T-cell (primary cell): ENCODE measurements around the gene ALX3. TPM values are rescaled to one million over a fixed set of nuclear protein-coding genes. Genes with fewer than 3 reads are reported as not detected.

Experiments
- ATAC-seq, 4 experiments: fragments of 200-7000 bp in 3 of 4; fragments of 150-1000 bp in 1 of 4; cut with Tn5 transposase; replicated peaks in 1 of 4; 1 replicate in 3 of 4; 2 replicates in 1 of 4; pipeline ENCODE4 v1.10.0; 2021; ENCODE audit warnings: moderate library complexity in 3 of 4, mild to moderate bottlenecking in 2 of 4, moderate number of reproducible peaks in 1 of 4
- CTCF ChIA-PET, 2 donors: fragments of 300-600 bp; sonication (Branson Sonifier 250); formaldehyde crosslinking; loops; one replicate each; lab custom pipeline; 2022; ENCODE audit warnings: antibody characterized with exemption in 2 of 2; lab: Charles Lee
- POLR2A ChIA-PET, 2 donors: fragments of 300-600 bp; sonication (Branson Sonifier 250); formaldehyde crosslinking; loops; one replicate each; lab custom pipeline; 2022; ENCODE audit warnings: antibody characterized with exemption in 2 of 2; lab: Charles Lee
- DNase-seq, 35 experiments: peaks; one replicate each; pipeline versions ENCODE4 v3.0.0 to v3.0.0-alpha.2; 2013 to 2023
- H3K27ac ChIP-seq: one replicate; pipeline ENCODE4 v1.5.1; 2013; ENCODE audit warnings: low read length
- H3K27me3 ChIP-seq, 2 experiments: replicated peaks in 1 of 2; 1 replicate in 1 of 2; 2 replicates in 1 of 2; pipeline versions ENCODE4 v1.6.1 to v1.7.0; 2013; ENCODE audit warnings: low read length in 1 of 2, mixed read lengths in 1 of 2; ENCODE audit not compliant: control insufficient read depth in 2 of 2, insufficient read depth in 2 of 2; ENCODE audit errors: extremely low read depth in 1 of 2
- H3K36me3 ChIP-seq, 2 donors: 1 replicate in 1 of 2; 2 replicates in 1 of 2; pipeline versions ENCODE4 v1.6.1 to v1.7.0; 2013; ENCODE audit warnings: low read length in 1 of 2; ENCODE audit not compliant: control insufficient read depth in 2 of 2, insufficient read depth in 1 of 2; ENCODE audit errors: extremely low read depth in 1 of 2
- H3K4me1 ChIP-seq, 2 experiments: 1 replicate in 1 of 2; 2 replicates in 1 of 2; pipeline versions ENCODE4 v1.6.1 to v1.7.0; 2013; ENCODE audit warnings: low read length in 2 of 2, mixed read lengths in 1 of 2; ENCODE audit not compliant: insufficient read depth in 2 of 2, control insufficient read depth in 1 of 2; ENCODE audit errors: extremely low read depth in 1 of 2
- H3K4me3 ChIP-seq, 2 donors: 1 replicate in 1 of 2; 2 replicates in 1 of 2; pipeline versions ENCODE4 v1.5.1 to v1.7.0; 2013; ENCODE audit warnings: mild to moderate bottlenecking in 2 of 2, low read length in 1 of 2, moderate library complexity in 1 of 2; ENCODE audit not compliant: control insufficient read depth in 1 of 2; ENCODE audit errors: extremely low read depth in 1 of 2
- H3K9me3 ChIP-seq: 2 replicates; pipeline ENCODE4 v1.7.0; 2013
- H3K27ac Mint-ChIP-seq, 2 donors: one replicate each; pipeline ENCODE4 v1.8.0; 2020 to 2021; ENCODE audit warnings: mild to moderate bottlenecking in 2 of 2, mixed read lengths in 2 of 2
- H3K27me3 Mint-ChIP-seq, 2 donors: one replicate each; pipeline ENCODE4 v1.8.0; 2021 to 2022; ENCODE audit warnings: mixed read lengths in 2 of 2
- H3K36me3 Mint-ChIP-seq: one replicate; pipeline ENCODE4 v1.8.0; 2021; ENCODE audit warnings: mixed read lengths
- H3K4me1 Mint-ChIP-seq, 3 donors: one replicate each; pipeline ENCODE4 v1.8.0; 2020 to 2022; ENCODE audit warnings: mixed read lengths in 3 of 3, mild to moderate bottlenecking in 1 of 3
- H3K4me3 Mint-ChIP-seq, 3 donors: one replicate each; pipeline ENCODE4 v1.8.0; 2020 to 2022; ENCODE audit warnings: mild to moderate bottlenecking in 3 of 3, mixed read lengths in 3 of 3, moderate library complexity in 3 of 3
- H3K9me3 Mint-ChIP-seq, 3 donors: one replicate each; pipeline ENCODE4 v1.8.0; 2020 to 2022; ENCODE audit warnings: mixed read lengths in 3 of 3
- WGBS: methylation state at CpG from one replicate; pipeline ENCODE4 v1.1.5; 2013; ENCODE audit warnings: missing lambda C conversion rate; ENCODE audit not compliant: insufficient coverage; 5-methylcytosine and 5-hydroxymethylcytosine counted together
- total RNA-seq, 35 experiments: library from RNA in 6 of 35; stranded (reverse) in 6 of 35; fragments of 120-200 nt in 1 of 35; gene quantifications; one replicate each; pipeline versions ENCODE4 v1.2.1 to v1.2.4 and lab custom pipeline; 2013 to 2026

ALX3 gene
- total RNA-seq, 5 donors from 2014 or later (not counting 1 experiment from before 2014, with no cell fraction given): not detected

DNA sequence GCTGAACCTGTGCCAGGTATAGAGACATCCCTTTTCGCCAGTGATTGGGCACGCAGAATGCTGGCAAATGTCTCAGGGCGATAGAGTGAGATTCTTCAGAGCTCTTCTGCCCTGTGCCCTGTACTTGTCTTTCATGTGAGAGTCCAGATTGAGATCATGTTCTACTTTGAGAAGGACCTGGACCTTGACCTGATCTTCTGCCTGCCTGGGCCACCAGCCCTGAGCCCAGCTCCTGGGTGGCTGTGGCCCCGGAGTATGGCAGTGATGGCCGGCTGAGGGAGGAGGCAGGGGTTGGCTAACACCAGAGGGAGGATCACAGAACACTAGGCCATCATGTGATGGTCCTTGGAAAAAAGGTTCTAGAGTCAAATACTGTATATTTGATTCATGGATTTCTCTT, 22.2 kb downstream of the ALX3 start:
- H3K27ac ChIP-seq: no peak overlapping the region
- H3K9me3 ChIP-seq: no peaks in the 10 kb centered on the region
- CTCF ChIA-PET: no interaction called here
- POLR2A ChIA-PET: no interaction called here
- no peaks in the 10 kb centered on the region for H3K27me3 ChIP-seq
- H3K36me3 ChIP-seq: peaks cover 32 to 93% of the 10 kb centered on the region in 2 donors
- no peak overlapping the region for H3K27ac Mint-ChIP-seq
- H3K4me3 ChIP-seq: no peak overlapping the region
- H3K9me3 Mint-ChIP-seq: no peaks in the 10 kb centered on the region
- H3K27me3 Mint-ChIP-seq: no peaks in the 10 kb centered on the region
- peaks cover 0 to 4% (median 0%) of the 10 kb centered on the region in 3 donors for H3K4me1 Mint-ChIP-seq
- H3K4me1 ChIP-seq: no peaks in the 10 kb centered on the region
- WGBS: 94% methylated on average over 5 of the region's 5 CpGs
- H3K36me3 Mint-ChIP-seq: peaks cover 71% of the 10 kb centered on the region
- no peak for ATAC-seq
- no peak for DNase-seq
- H3K4me3 Mint-ChIP-seq: no peak overlapping the region

DNA sequence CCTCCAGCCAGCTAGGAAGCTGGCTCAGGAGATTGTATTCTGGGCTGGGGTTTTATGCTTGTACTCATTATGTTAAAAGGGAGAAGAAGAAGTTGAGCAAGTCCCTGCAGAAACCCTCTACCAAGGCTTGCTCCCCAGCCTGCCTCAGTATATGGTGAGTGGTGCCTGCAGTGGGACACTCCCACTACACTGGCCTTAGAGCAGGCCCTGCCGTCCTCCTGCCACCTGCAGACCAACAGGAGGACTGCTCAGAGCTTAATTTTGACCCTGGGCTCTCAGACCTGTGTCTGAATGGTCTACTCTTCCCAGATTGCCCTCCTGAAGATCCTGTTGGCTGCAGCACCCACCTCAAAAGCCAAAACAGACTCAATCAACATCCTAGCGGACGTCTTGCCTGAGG, 23.0 kb downstream of the ALX3 start:
- H3K27me3 Mint-ChIP-seq: no peaks in the 10 kb centered on the region
- H3K4me3 Mint-ChIP-seq: no peak overlapping the region
- no peaks in the 10 kb centered on the region for H3K4me1 ChIP-seq
- H3K9me3 ChIP-seq: no peaks in the 10 kb centered on the region
- no peak overlapping the region for H3K27ac Mint-ChIP-seq
- DNase-seq: no peak
- H3K9me3 Mint-ChIP-seq: no peaks in the 10 kb centered on the region
- peaks cover 70% of the 10 kb centered on the region for H3K36me3 Mint-ChIP-seq
- POLR2A ChIA-PET: interaction anchor here in 1 of 2 donors (0.7 kb wide), 1 partner anchor 415 kb away, joined by 3 read pairs; no protein-coding TSS in a partner anchor
- no peaks in the 10 kb centered on the region for H3K27me3 ChIP-seq
- no peak overlapping the region for H3K27ac ChIP-seq
- H3K36me3 ChIP-seq: peaks cover 31 to 93% of the 10 kb centered on the region in 2 donors
- 85% methylated on average over 1 of the region's 3 CpGs for WGBS
- ATAC-seq: no peak
- no peaks in the 10 kb centered on the region for H3K4me1 Mint-ChIP-seq
- no peak overlapping the region for H3K4me3 ChIP-seq
- CTCF ChIA-PET: no interaction called here

DNA sequence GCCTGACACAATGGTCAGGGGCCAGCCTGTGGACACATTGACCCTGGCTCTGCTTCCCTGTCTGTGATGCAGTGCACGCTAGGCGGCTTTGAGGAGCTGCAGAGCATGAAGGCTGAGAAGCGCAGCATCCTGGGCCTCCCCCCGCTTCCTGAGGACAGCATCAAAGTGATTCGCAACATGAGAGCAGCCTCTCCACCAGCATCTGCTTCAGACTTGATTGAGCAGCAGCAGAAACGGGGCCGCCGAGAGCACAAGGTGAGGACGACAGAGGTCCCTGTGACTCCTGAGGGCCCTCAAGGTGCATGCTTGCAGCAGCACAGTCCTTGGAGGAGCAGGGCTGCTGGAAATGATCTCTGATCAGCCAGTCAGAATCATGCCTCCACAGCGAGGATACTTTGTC, 27.5 kb downstream of the ALX3 start:
- Histone ChIP-seq H3K9me3 (no peaks in the 10 kb centered on the region), H3K27ac (no peak overlapping the region), H3K4me3 (no peak overlapping the region), H3K27me3 (no peaks in the 10 kb centered on the region), H3K36me3 (peaks cover 26 to 93% of the 10 kb centered on the region in 2 donors), H3K4me1 (no peaks in the 10 kb centered on the region)
- CTCF ChIA-PET: interaction anchor here in 1 of 2 donors (1.6 kb wide), 1 partner anchor 17 kb away, joined by 4 read pairs; no protein-coding TSS in a partner anchor
- DNase-seq (no peak), ATAC-seq (no peak)
- peaks cover 0 to 4% (median 0%) of the 10 kb centered on the region in 3 donors for H3K4me1 Mint-ChIP-seq
- no peaks in the 10 kb centered on the region for H3K9me3 Mint-ChIP-seq
- no peak overlapping the region for H3K4me3 Mint-ChIP-seq
- no peak overlapping the region for H3K27ac Mint-ChIP-seq
- WGBS: 98% methylated on average over 10 of the region's 10 CpGs
- no peaks in the 10 kb centered on the region for H3K27me3 Mint-ChIP-seq
- H3K36me3 Mint-ChIP-seq: peaks cover 70% of the 10 kb centered on the region
- POLR2A ChIA-PET: no interaction called here

DNA sequence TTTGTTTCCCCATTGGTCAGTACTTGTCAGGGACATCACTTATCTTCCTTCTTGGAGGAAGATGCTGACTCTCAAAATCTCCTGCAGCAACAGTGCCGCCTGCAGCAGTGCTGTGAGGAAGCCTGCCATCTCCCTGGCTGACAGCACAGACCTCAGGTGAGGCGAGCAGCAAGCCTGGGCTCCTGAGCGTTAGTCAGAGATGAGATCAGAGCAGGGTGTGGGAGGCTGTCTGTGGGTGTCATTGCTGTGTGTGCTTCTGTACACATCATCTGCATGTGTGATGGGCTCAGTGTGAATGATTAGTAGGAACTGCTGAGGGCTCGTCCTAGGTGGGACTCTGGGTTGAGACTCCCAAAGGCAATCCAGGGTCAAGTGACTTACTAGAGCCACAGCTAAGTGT, 29.9 kb downstream of the ALX3 start:
- Histone ChIP-seq H3K27me3 (no peaks in the 10 kb centered on the region), H3K4me1 (peaks cover 5 to 8% of the 10 kb centered on the region in 2 experiments), H3K4me3 (no peak overlapping the region), H3K27ac (no peak overlapping the region), H3K9me3 (no peaks in the 10 kb centered on the region), H3K36me3 (peaks cover 19 to 81% of the 10 kb centered on the region in 2 donors)
- no peak for ATAC-seq
- Mint-ChIP-seq H3K9me3 (no peaks in the 10 kb centered on the region), H3K36me3 (peaks cover 52% of the 10 kb centered on the region), H3K27me3 (no peaks in the 10 kb centered on the region), H3K4me1 (peaks cover 10 to 19% (median 14%) of the 10 kb centered on the region in 3 donors), H3K4me3 (no peak overlapping the region), H3K27ac (no peak overlapping the region)
- CTCF ChIA-PET: interaction anchor here (1.0 to 1.5 kb wide), 2 partner anchors 19 to 20 kb away, joined by 4 to 5 read pairs; no protein-coding TSS in a partner anchor
- DNase-seq: no peak
- POLR2A ChIA-PET: no interaction called here
- 45% methylated on average over 3 of the region's 4 CpGs for WGBS

DNA sequence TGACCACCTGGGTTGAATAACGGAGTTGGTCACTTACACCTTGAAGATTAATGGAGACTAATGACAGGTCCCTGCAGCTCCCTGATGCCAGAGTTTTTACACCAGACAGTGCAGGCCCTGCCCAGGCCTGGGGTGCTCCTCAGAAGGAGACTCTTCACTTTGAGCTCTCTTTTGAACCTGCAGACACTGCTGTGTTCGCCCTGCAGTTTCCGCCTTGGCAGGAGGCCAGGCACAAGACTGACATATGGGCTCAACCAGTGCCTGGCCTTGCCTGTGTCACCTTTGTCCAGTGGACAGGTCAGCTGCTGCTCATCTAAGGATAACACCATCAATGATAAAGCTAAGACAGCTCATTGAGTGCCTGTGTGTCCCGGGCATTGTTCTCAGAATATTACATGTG, 30.8 kb downstream of the ALX3 start:
- CTCF ChIA-PET: interaction anchor here in 1 of 2 donors (0.9 to 1.5 kb wide), 2 partner anchors 15 to 21 kb away, joined by 4 to 5 read pairs; no protein-coding TSS in a partner anchor
- WGBS: 93% methylated on average over 3 of the region's 4 CpGs

DNA sequence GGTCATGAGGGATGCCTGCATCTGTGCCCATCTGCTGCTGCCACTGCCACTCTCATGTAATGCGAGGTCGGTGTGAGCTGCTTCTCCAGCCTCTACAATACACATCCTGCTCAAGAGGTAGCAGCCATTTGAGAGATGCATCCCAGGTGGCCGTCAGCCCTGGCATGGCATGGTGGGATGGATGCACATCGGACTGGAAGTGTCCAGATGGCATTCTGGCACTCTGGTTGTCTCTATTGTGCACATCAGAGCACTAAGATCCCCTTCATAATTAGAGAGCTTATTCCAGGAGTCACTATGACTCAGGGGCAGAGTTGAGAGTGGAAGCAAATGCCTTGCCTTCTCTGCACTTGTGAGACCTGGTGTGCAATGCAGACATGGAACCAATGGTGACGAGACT, 32.2 kb downstream of the ALX3 start:
- Histone ChIP-seq H3K27me3 (no peaks in the 10 kb centered on the region), H3K4me3 (no peak overlapping the region), H3K36me3 (peaks cover 19 to 60% of the 10 kb centered on the region in 2 donors), H3K4me1 (peaks cover 15 to 24% of the 10 kb centered on the region in 2 experiments), H3K9me3 (no peaks in the 10 kb centered on the region), H3K27ac (no peak overlapping the region)
- peaks cover 36% of the 10 kb centered on the region for H3K36me3 Mint-ChIP-seq
- ChIA-PET CTCF (interaction anchor here (0.5 to 1.0 kb wide), 4 partner anchors 9 to 138 kb away, joined by 3 to 4 read pairs (median 4); no protein-coding TSS in a partner anchor), POLR2A (interaction anchor here in 1 of 2 donors (0.6 kb wide), 1 partner anchor 297 kb away, joined by 3 read pairs; no protein-coding TSS in a partner anchor)
- WGBS: 100% methylated on average over 1 of the region's 5 CpGs
- peaks cover 27 to 37% (median 31%) of the 10 kb centered on the region in 3 donors for H3K4me1 Mint-ChIP-seq
- no peak overlapping the region for H3K4me3 Mint-ChIP-seq
- no peaks in the 10 kb centered on the region for H3K27me3 Mint-ChIP-seq
- H3K27ac Mint-ChIP-seq: no peak overlapping the region
- DNase-seq (no peak), ATAC-seq (no peak)
- no peaks in the 10 kb centered on the region for H3K9me3 Mint-ChIP-seq

More for the DNA sequence above, 30.8 kb downstream of the ALX3 start:
- no peaks in the 10 kb centered on the region for H3K9me3 Mint-ChIP-seq
- no peak overlapping the region for H3K4me3 Mint-ChIP-seq
- Histone ChIP-seq H3K27me3 (no peaks in the 10 kb centered on the region), H3K9me3 (no peaks in the 10 kb centered on the region), H3K4me3 (no peak overlapping the region), H3K27ac (no peak overlapping the region), H3K4me1 (peaks cover 11 to 16% of the 10 kb centered on the region in 2 experiments), H3K36me3 (peaks cover 19 to 72% of the 10 kb centered on the region in 2 donors)
- peaks cover 45% of the 10 kb centered on the region for H3K36me3 Mint-ChIP-seq
- ATAC-seq: no peak
- H3K4me1 Mint-ChIP-seq: peaks cover 16 to 25% (median 20%) of the 10 kb centered on the region in 3 donors
- DNase-seq: no peak
- POLR2A ChIA-PET: interaction anchor here in 1 of 2 donors (0.6 kb wide), 1 partner anchor 612 kb away, joined by 3 read pairs; no protein-coding TSS in a partner anchor
- no peak overlapping the region for H3K27ac Mint-ChIP-seq
- H3K27me3 Mint-ChIP-seq: no peaks in the 10 kb centered on the region
